Endothelial cell (in vitro differentiated cells): Measurements from ENCODE around the gene PRKAR2A. TPM values are rescaled to one million over a fixed set of nuclear protein-coding genes. Genes with fewer than 3 reads are reported as not detected.

Source experiments
- DNase-seq: peaks from one replicate; pipeline ENCODE4 v3.0.0; 2021; ENCODE audit warnings: low spot score
- H3K27ac Mint-ChIP-seq: one replicate; pipeline ENCODE4 v1.8.0; 2021; ENCODE audit warnings: mixed read lengths, inconsistent platforms; ENCODE audit not compliant: unreplicated experiment
- H3K27me3 Mint-ChIP-seq: one replicate; pipeline ENCODE4 v1.8.0; 2021; ENCODE audit warnings: mild to moderate bottlenecking, moderate library complexity, mixed read lengths, inconsistent platforms; ENCODE audit not compliant: unreplicated experiment
- H3K36me3 Mint-ChIP-seq: one replicate; pipeline ENCODE4 v1.8.0; 2021; ENCODE audit warnings: mild to moderate bottlenecking, low read depth, mixed read lengths, inconsistent platforms; ENCODE audit not compliant: unreplicated experiment
- H3K4me1 Mint-ChIP-seq: one replicate; pipeline ENCODE4 v1.8.0; 2021; ENCODE audit warnings: mild to moderate bottlenecking, mixed read lengths, inconsistent platforms; ENCODE audit not compliant: unreplicated experiment
- H3K4me3 Mint-ChIP-seq: one replicate; pipeline ENCODE4 v1.8.0; 2021; ENCODE audit warnings: mild to moderate bottlenecking, mixed read lengths, inconsistent platforms; ENCODE audit not compliant: unreplicated experiment
- H3K9me3 Mint-ChIP-seq: one replicate; pipeline ENCODE4 v1.8.0; 2021; ENCODE audit warnings: mixed read lengths, inconsistent platforms; ENCODE audit not compliant: unreplicated experiment
- CTCF ChIP-seq: fragments of 200-600 bp; sonication (generic); IDR thresholded peaks from one replicate; pipeline ENCODE4 v1.5.0; 2021; ENCODE audit warnings: antibody characterized with exemption; ENCODE audit not compliant: unreplicated experiment
- total RNA-seq: library from RNA; stranded (reverse); fragmentation: NEBNext Ultra II Directional; extraction: Animal tissue kit (Norgen Biotek cat#: 25700); gene quantifications from one replicate; pipeline ENCODE4 v1.2.1, GENCODE V29; 2021; ENCODE audit not compliant: unreplicated experiment

PRKAR2A gene
- total RNA-seq, 1 donor from 2014 or later: 67.3 TPM

- Mint-ChIP-seq H3K9me3 (no peaks in the 10 kb centered on the region), H3K4me1 (no peaks in the 10 kb centered on the region), H3K36me3 (peaks cover 4% of the 10 kb centered on the region), H3K27me3 (no peaks in the 10 kb centered on the region), H3K4me3 (no peak overlapping the region), H3K27ac (no peak overlapping the region)
- no peak for DNase-seq
- no peak for TF ChIP-seq CTCF
Measured at GRCh38 chr3:48863122-48863521, 15.4 kb upstream of the PRKAR2A start.

- Mint-ChIP-seq H3K27me3 (no peaks in the 10 kb centered on the region), H3K27ac (no peak overlapping the region), H3K9me3 (no peaks in the 10 kb centered on the region), H3K4me3 (no peak overlapping the region), H3K4me1 (peaks cover 6% of the 10 kb centered on the region), H3K36me3 (peaks cover 4% of the 10 kb centered on the region)
- DNase-seq: no peak
- TF ChIP-seq CTCF: no peak
Measured at GRCh38 chr3:48859206-48859605, 11.5 kb upstream of the PRKAR2A start.

GRCh38 chr3:48858709-48859108, 11.0 kb upstream of the PRKAR2A start:
- Mint-ChIP-seq H3K36me3 (peaks cover 4% of the 10 kb centered on the region), H3K9me3 (no peaks in the 10 kb centered on the region), H3K4me3 (peak overlapping the region; percentile 28), H3K27me3 (no peaks in the 10 kb centered on the region), H3K27ac (no peak overlapping the region), H3K4me1 (peaks cover 6% of the 10 kb centered on the region)
- TF ChIP-seq CTCF: no peak
- DNase-seq: no peak

- DNase-seq: no peak
- Mint-ChIP-seq H3K4me3 (no peak overlapping the region), H3K9me3 (no peaks in the 10 kb centered on the region), H3K36me3 (peaks cover 4% of the 10 kb centered on the region), H3K27me3 (no peaks in the 10 kb centered on the region), H3K27ac (no peak overlapping the region), H3K4me1 (peaks cover 6% of the 10 kb centered on the region)
- TF ChIP-seq CTCF: no peak
Measured at GRCh38 chr3:48857641-48858040, 10.0 kb upstream of the PRKAR2A start.

- H3K36me3 Mint-ChIP-seq: peaks cover 4% of the 10 kb centered on the region
- H3K4me1 Mint-ChIP-seq: peaks cover 6% of the 10 kb centered on the region
- no peaks in the 10 kb centered on the region for H3K9me3 Mint-ChIP-seq
- no peak overlapping the region for H3K27ac Mint-ChIP-seq
- H3K27me3 Mint-ChIP-seq: no peaks in the 10 kb centered on the region
- no peak for DNase-seq
- TF ChIP-seq CTCF: no peak
- H3K4me3 Mint-ChIP-seq: no peak overlapping the region
Measured at GRCh38 chr3:48856469-48856868, 8.8 kb upstream of the PRKAR2A start.
